NCI-H2171 (cell line): ENCODE data around the gene ANO2.
"Not testable (repeated sequence)": the region's sequence is repeated elsewhere in the genome, so short reads cannot be mapped to it uniquely, and the experiment has no call there.

Experiments
- DNase-seq: peaks from one replicate; lab custom pipeline; 2025; lab: John Stamatoyannopoulos, UW

ANO2 gene

GRCh38 chr12:5887819-5888218 lies 57.2 kb downstream of the ANO2 start:
- DNase-seq: not testable (repeated sequence)

GRCh38 chr12:5884866-5885265 lies 60.2 kb downstream of the ANO2 start:
- no peak for DNase-seq

GRCh38 chr12:5884285-5884684 lies 60.8 kb downstream of the ANO2 start:
- DNase-seq: no peak

GRCh38 chr12:5882511-5883190 lies 62.4 kb downstream of the ANO2 start:
- no peak for DNase-seq

- DNase-seq: no peak
Observed at GRCh38 chr12:5881666-5882065, 63.4 kb downstream of the ANO2 start.

GRCh38 chr12:5881101-5881606 lies 63.9 kb downstream of the ANO2 start:
- no peak for DNase-seq

GRCh38 chr12:5875851-5876250 lies 69.2 kb downstream of the ANO2 start:
- DNase-seq: no peak

GRCh38 chr12:5874514-5874913 lies 70.5 kb downstream of the ANO2 start:
- DNase-seq: no peak

- DNase-seq: no peak
Observed at GRCh38 chr12:5873281-5873919, 71.7 kb downstream of the ANO2 start.

- peak; percentile 10 for DNase-seq
Observed at GRCh38 chr12:5872745-5873144, 72.3 kb downstream of the ANO2 start.

- no peak for DNase-seq
Observed at GRCh38 chr12:5871741-5872140, 73.3 kb downstream of the ANO2 start.

- DNase-seq: no peak
Observed at GRCh38 chr12:5870183-5870582, 74.9 kb downstream of the ANO2 start.

GRCh38 chr12:5868625-5869295 lies 76.3 kb downstream of the ANO2 start:
- DNase-seq: no peak

GRCh38 chr12:5865397-5865796 lies 79.7 kb downstream of the ANO2 start:
- no peak for DNase-seq

GRCh38 chr12:5864972-5865371 lies 80.1 kb downstream of the ANO2 start:
- no peak for DNase-seq

GRCh38 chr12:5864301-5864700 lies 80.8 kb downstream of the ANO2 start:
- no peak for DNase-seq

GRCh38 chr12:5861416-5861815 lies 83.6 kb downstream of the ANO2 start:
- DNase-seq: no peak

GRCh38 chr12:5856692-5857091 lies 88.4 kb downstream of the ANO2 start:
- no peak for DNase-seq

GRCh38 chr12:5846950-5847349 lies 98.1 kb downstream of the ANO2 start:
- no peak for DNase-seq

GRCh38 chr12:5840944-5841343 lies 104.1 kb downstream of the ANO2 start:
- no peak for DNase-seq

GRCh38 chr12:5830111-5830510 lies 114.9 kb downstream of the ANO2 start:
- no peak for DNase-seq

- no peak for DNase-seq
Observed at GRCh38 chr12:5827591-5827990, 117.5 kb downstream of the ANO2 start.

GRCh38 chr12:5825761-5826160 lies 119.3 kb downstream of the ANO2 start:
- DNase-seq: not testable (repeated sequence)
